ENCODE data around the gene CAV2. TPM values are rescaled to one million over a fixed set of nuclear protein-coding genes. Genes with fewer than 3 reads are reported as not detected.
A peak's percentile ranks its signal among the peaks of the same experiment; 100 is the strongest.

Gene CAV2
- polyA plus RNA-seq, 6 donors from 2014 or later = not detected

- H3K27me3 Mint-ChIP-seq = peaks cover 54 to 72% (median 63%) of the 10 kb centered on the region in 3 donors
- no peak overlapping the region for H3K27ac Mint-ChIP-seq
- peaks cover 0 to 7% of the 10 kb centered on the region in 2 donors for H3K36me3 Mint-ChIP-seq
- no peak for ATAC-seq (ENCODE audit: low read depth in 2 of 2)
- peaks cover 0 to 2% (median 0%) of the 10 kb centered on the region in 7 donors for H3K9me3 Mint-ChIP-seq
- DNase-seq = no peak
- H3K4me1 Mint-ChIP-seq = peaks cover 11 to 16% (median 13%) of the 10 kb centered on the region in 3 donors
- peak overlapping the region in 1 of 8 donors; percentile 3 for H3K4me3 Mint-ChIP-seq
These were observed 2.1 kb downstream of the CAV2 start for GRCh38 chr7:116501425-116502167.

GRCh38 chr7:116502201-116503096 lies 2.9 kb downstream of the CAV2 start:
- peaks cover 11 to 16% (median 13%) of the 10 kb centered on the region in 3 donors for H3K4me1 Mint-ChIP-seq

GRCh38 chr7:116503835-116504234 lies 4.3 kb downstream of the CAV2 start:
- H3K4me3 Mint-ChIP-seq = no peak overlapping the region
- ATAC-seq (ENCODE audit: low read depth in 2 of 2) (no peak), DNase-seq (no peak)
- H3K9me3 Mint-ChIP-seq = no peaks in the 10 kb centered on the region
- H3K36me3 Mint-ChIP-seq = peaks cover 0 to 4% of the 10 kb centered on the region in 2 donors
- H3K27me3 Mint-ChIP-seq = peaks cover 36 to 50% (median 45%) of the 10 kb centered on the region in 3 donors
- H3K27ac Mint-ChIP-seq = no peak overlapping the region
- H3K4me1 Mint-ChIP-seq = peaks cover 9 to 14% (median 12%) of the 10 kb centered on the region in 3 donors

More at GRCh38 chr7:116502201-116503096, 2.9 kb downstream of the CAV2 start:
- no peak overlapping the region for H3K4me3 Mint-ChIP-seq
- ATAC-seq (ENCODE audit: low read depth in 2 of 2) = no peak
- peaks cover 0 to 7% of the 10 kb centered on the region in 2 donors for H3K36me3 Mint-ChIP-seq
- DNase-seq = no peak
- peaks cover 48 to 63% (median 54%) of the 10 kb centered on the region in 3 donors for H3K27me3 Mint-ChIP-seq
- H3K9me3 Mint-ChIP-seq = no peaks in the 10 kb centered on the region
- no peak overlapping the region for H3K27ac Mint-ChIP-seq

- H3K4me1 Mint-ChIP-seq = peaks cover 4 to 7% (median 5%) of the 10 kb centered on the region in 3 donors
- no peak for DNase-seq
- no peaks in the 10 kb centered on the region for H3K36me3 Mint-ChIP-seq
- no peaks in the 10 kb centered on the region for H3K9me3 Mint-ChIP-seq
- no peak for ATAC-seq (ENCODE audit: low read depth in 2 of 2)
- no peak overlapping the region for H3K27ac Mint-ChIP-seq
- H3K27me3 Mint-ChIP-seq = peaks cover 36 to 41% (median 37%) of the 10 kb centered on the region in 3 donors
- no peak overlapping the region for H3K4me3 Mint-ChIP-seq
These were observed 5.7 kb downstream of the CAV2 start for GRCh38 chr7:116505278-116505677.

- H3K27ac Mint-ChIP-seq = no peak overlapping the region
- no peaks in the 10 kb centered on the region for H3K36me3 Mint-ChIP-seq
- ATAC-seq (ENCODE audit: low read depth in 2 of 2) = no peak
- peaks cover 31 to 38% (median 31%) of the 10 kb centered on the region in 3 donors for H3K27me3 Mint-ChIP-seq
- DNase-seq = no peak
- no peaks in the 10 kb centered on the region for H3K9me3 Mint-ChIP-seq
- peaks cover 0 to 1% (median 0%) of the 10 kb centered on the region in 3 donors for H3K4me1 Mint-ChIP-seq
- no peak overlapping the region for H3K4me3 Mint-ChIP-seq
These were observed 6.3 kb downstream of the CAV2 start for GRCh38 chr7:116505823-116506222.

- H3K27ac Mint-ChIP-seq = no peak overlapping the region
- DNase-seq = no peak
- H3K4me1 Mint-ChIP-seq = peaks cover 6 to 11% (median 7%) of the 10 kb centered on the region in 3 donors
- no peak for ATAC-seq (ENCODE audit: low read depth in 2 of 2)
- H3K4me3 Mint-ChIP-seq = no peak overlapping the region
- no peaks in the 10 kb centered on the region for H3K9me3 Mint-ChIP-seq
- H3K36me3 Mint-ChIP-seq = no peaks in the 10 kb centered on the region
- peaks cover 18 to 31% (median 26%) of the 10 kb centered on the region in 3 donors for H3K27me3 Mint-ChIP-seq
These were observed 10.5 kb downstream of the CAV2 start for GRCh38 chr7:116509982-116510579.

GRCh38 chr7:116510795-116511194 lies 11.3 kb downstream of the CAV2 start:
- H3K27ac Mint-ChIP-seq = no peak overlapping the region
- peaks cover 18 to 26% (median 24%) of the 10 kb centered on the region in 3 donors for H3K27me3 Mint-ChIP-seq
- H3K9me3 Mint-ChIP-seq = no peaks in the 10 kb centered on the region
- DNase-seq = no peak
- H3K4me1 Mint-ChIP-seq = peaks cover 6 to 11% (median 7%) of the 10 kb centered on the region in 3 donors
- no peak overlapping the region for H3K4me3 Mint-ChIP-seq
- no peaks in the 10 kb centered on the region for H3K36me3 Mint-ChIP-seq
- no peak for ATAC-seq (ENCODE audit: low read depth in 2 of 2)

GRCh38 chr7:116511552-116512519 lies 12.3 kb downstream of the CAV2 start:
- peak; percentile 92 to 94 for ATAC-seq (ENCODE audit: low read depth in 2 of 2)
- Mint-ChIP-seq H3K4me3 (peak overlapping the region; percentile 48 to 84 (median 72)), H3K27ac (peak overlapping the region in 4 of 6 donors; percentile 13 to 57 (median 53)), H3K9me3 (no peaks in the 10 kb centered on the region), H3K36me3 (no peaks in the 10 kb centered on the region), H3K27me3 (peaks cover 16 to 25% (median 22%) of the 10 kb centered on the region in 3 donors), H3K4me1 (peaks cover 6 to 11% (median 7%) of the 10 kb centered on the region in 3 donors)
- DNase-seq = no peak

- Mint-ChIP-seq H3K27me3 (peaks cover 16 to 25% (median 22%) of the 10 kb centered on the region in 3 donors), H3K4me3 (peak overlapping the region in 1 of 8 donors; percentile 75), H3K36me3 (no peaks in the 10 kb centered on the region), H3K4me1 (peaks cover 6 to 11% (median 7%) of the 10 kb centered on the region in 3 donors), H3K9me3 (no peaks in the 10 kb centered on the region), H3K27ac (no peak overlapping the region)
- DNase-seq (no peak), ATAC-seq (ENCODE audit: low read depth in 2 of 2) (no peak)
These were observed 13.1 kb downstream of the CAV2 start for GRCh38 chr7:116512520-116513188.

GRCh38 chr7:116515584-116515983 lies 16.0 kb downstream of the CAV2 start:
- H3K4me3 Mint-ChIP-seq = no peak overlapping the region
- H3K9me3 Mint-ChIP-seq = no peaks in the 10 kb centered on the region
- peaks cover 6 to 11% (median 7%) of the 10 kb centered on the region in 3 donors for H3K4me1 Mint-ChIP-seq
- no peaks in the 10 kb centered on the region for H3K36me3 Mint-ChIP-seq
- peaks cover 20 to 35% (median 24%) of the 10 kb centered on the region in 3 donors for H3K27me3 Mint-ChIP-seq
- no peak for DNase-seq
- H3K27ac Mint-ChIP-seq = peak overlapping the region in 1 of 6 donors; percentile 5
- ATAC-seq (ENCODE audit: low read depth in 2 of 2) = no peak

GRCh38 chr7:116516324-116516723 lies 16.8 kb downstream of the CAV2 start:
- H3K27ac Mint-ChIP-seq = no peak overlapping the region
- H3K4me3 Mint-ChIP-seq = no peak overlapping the region
- ATAC-seq (ENCODE audit: low read depth in 2 of 2) (no peak), DNase-seq (no peak)
- peaks cover 20 to 31% (median 27%) of the 10 kb centered on the region in 3 donors for H3K27me3 Mint-ChIP-seq
- no peaks in the 10 kb centered on the region for H3K9me3 Mint-ChIP-seq
- H3K4me1 Mint-ChIP-seq = peaks cover 6 to 10% (median 7%) of the 10 kb centered on the region in 3 donors
- no peaks in the 10 kb centered on the region for H3K36me3 Mint-ChIP-seq

GRCh38 chr7:116517626-116518025 lies 18.1 kb downstream of the CAV2 start:
- Mint-ChIP-seq H3K27ac (no peak overlapping the region), H3K9me3 (no peaks in the 10 kb centered on the region), H3K36me3 (no peaks in the 10 kb centered on the region), H3K4me1 (no peaks in the 10 kb centered on the region), H3K27me3 (peaks cover 20 to 34% (median 30%) of the 10 kb centered on the region in 3 donors), H3K4me3 (no peak overlapping the region)
- DNase-seq (no peak), ATAC-seq (ENCODE audit: low read depth in 2 of 2) (no peak)
